ENCODE data around the gene IL12B. TPM values are rescaled to one million over a fixed set of nuclear protein-coding genes. Genes with fewer than 3 reads are reported as not detected.

The IL12B gene
- polyA plus RNA-seq, 1 experiment: 0.04 TPM

- ChIA-PET CTCF (interaction anchor here (0.6 kb wide), 1 partner anchor 12 kb away, joined by 3 read pairs; no protein-coding TSS in a partner anchor), POLR2A (no interaction called here)
- Histone ChIP-seq H3K36me3 (ENCODE audit: control insufficient read depth, insufficient read depth, low read length) (no peaks in the 10 kb centered on the region), H3K4me3 (ENCODE audit: low read depth, low read length) (no peak overlapping the region), H3K27me3 (ENCODE audit: control insufficient read depth, insufficient read depth, low read length) (peaks cover 5% of the 10 kb centered on the region)
- DNase-seq (ENCODE audit: low read depth): no peak
- TF ChIP-seq CTCF (IDR thresholded peaks at IDR 0.05; ENCODE audit: insufficient read depth, low read depth, low read length): no peak
These were observed 13.2 kb upstream of the IL12B start for GRCh38 chr5:159343295-159344094.

- POLR2A ChIA-PET: no interaction called here
- H3K36me3 ChIP-seq (ENCODE audit: control insufficient read depth, insufficient read depth, low read length): no peaks in the 10 kb centered on the region
These were observed 12.6 kb upstream of the IL12B start for GRCh38 chr5:159342840-159343239.

GRCh38 chr5:159341906-159342310 lies 11.6 kb upstream of the IL12B start:
- ChIA-PET POLR2A (interaction anchor here (0.8 kb wide), 1 partner anchor 134 kb away, joined by 3 read pairs; no protein-coding TSS in a partner anchor), CTCF (interaction anchor here (2.5 kb wide), 1 partner anchor 10 kb away, joined by 12 read pairs; no protein-coding TSS in a partner anchor)
- no peak overlapping the region for H3K4me3 ChIP-seq (ENCODE audit: low read depth, low read length)

More at GRCh38 chr5:159342840-159343239, 12.6 kb upstream of the IL12B start:
- CTCF ChIA-PET: no interaction called here
- H3K4me3 ChIP-seq (ENCODE audit: low read depth, low read length): no peak overlapping the region
- peaks cover 5% of the 10 kb centered on the region for H3K27me3 ChIP-seq (ENCODE audit: control insufficient read depth, insufficient read depth, low read length)
- no peak for TF ChIP-seq CTCF (IDR thresholded peaks at IDR 0.05; ENCODE audit: insufficient read depth, low read depth, low read length)
- DNase-seq (ENCODE audit: low read depth): no peak

GRCh38 chr5:159341145-159341544 lies 10.9 kb upstream of the IL12B start:
- Histone ChIP-seq H3K4me3 (ENCODE audit: low read depth, low read length) (no peak overlapping the region), H3K27me3 (ENCODE audit: control insufficient read depth, insufficient read depth, low read length) (peaks cover 3% of the 10 kb centered on the region), H3K36me3 (ENCODE audit: control insufficient read depth, insufficient read depth, low read length) (no peaks in the 10 kb centered on the region)
- TF ChIP-seq CTCF (IDR thresholded peaks at IDR 0.05; ENCODE audit: insufficient read depth, low read depth, low read length): no peak
- ChIA-PET CTCF (interaction anchor here (2.5 kb wide), 1 partner anchor 9 kb away, joined by 12 read pairs; no protein-coding TSS in a partner anchor), POLR2A (interaction anchor here (0.8 kb wide), 1 partner anchor 133 kb away, joined by 3 read pairs; no protein-coding TSS in a partner anchor)
- DNase-seq (ENCODE audit: low read depth): no peak

More at GRCh38 chr5:159341906-159342310, 11.6 kb upstream of the IL12B start:
- no peaks in the 10 kb centered on the region for H3K36me3 ChIP-seq (ENCODE audit: control insufficient read depth, insufficient read depth, low read length)
- DNase-seq (ENCODE audit: low read depth): peak; percentile 50
- H3K27me3 ChIP-seq (ENCODE audit: control insufficient read depth, insufficient read depth, low read length): peaks cover 3% of the 10 kb centered on the region
- no peak for TF ChIP-seq CTCF (IDR thresholded peaks at IDR 0.05; ENCODE audit: insufficient read depth, low read depth, low read length)

GRCh38 chr5:159340511-159340910 lies 10.2 kb upstream of the IL12B start:
- TF ChIP-seq CTCF (IDR thresholded peaks at IDR 0.05; ENCODE audit: insufficient read depth, low read depth, low read length): no peak
- CTCF ChIA-PET: interaction anchor here (2.5 kb wide), 1 partner anchor 9 kb away, joined by 12 read pairs; no protein-coding TSS in a partner anchor

More at GRCh38 chr5:159340511-159340910, 10.2 kb upstream of the IL12B start:
- no peaks in the 10 kb centered on the region for H3K36me3 ChIP-seq (ENCODE audit: control insufficient read depth, insufficient read depth, low read length)
- H3K4me3 ChIP-seq (ENCODE audit: low read depth, low read length): no peak overlapping the region
- no peak for DNase-seq (ENCODE audit: low read depth)
- POLR2A ChIA-PET: no interaction called here
- peaks cover 1% of the 10 kb centered on the region for H3K27me3 ChIP-seq (ENCODE audit: control insufficient read depth, insufficient read depth, low read length)
